ENCODE results near the gene EPB41L3.

The EPB41L3 gene

DNA sequence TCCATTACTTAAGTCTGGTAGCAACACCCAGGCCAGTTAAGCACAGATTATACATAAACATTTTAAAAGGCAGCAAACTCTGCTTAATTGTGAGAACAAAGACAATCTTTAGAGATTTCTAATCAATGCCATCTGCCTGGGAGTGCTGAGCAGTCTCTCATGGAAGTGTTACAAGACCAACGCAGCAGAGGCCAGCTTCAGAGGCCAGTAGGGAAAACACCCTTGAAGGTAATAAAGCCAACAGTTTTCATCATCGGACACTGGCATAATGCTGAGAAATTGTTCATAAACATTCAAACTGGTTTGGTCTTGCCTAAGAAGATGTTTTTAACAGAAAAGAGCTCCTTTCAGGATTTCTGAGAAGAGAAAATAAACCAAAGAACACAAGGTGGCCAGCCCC, 35.0 kb downstream of the EPB41L3 start:
- no peaks in the 10 kb centered on the region for H3K79me2 ChIP-seq (ENCODE audit: low read length)

DNA sequence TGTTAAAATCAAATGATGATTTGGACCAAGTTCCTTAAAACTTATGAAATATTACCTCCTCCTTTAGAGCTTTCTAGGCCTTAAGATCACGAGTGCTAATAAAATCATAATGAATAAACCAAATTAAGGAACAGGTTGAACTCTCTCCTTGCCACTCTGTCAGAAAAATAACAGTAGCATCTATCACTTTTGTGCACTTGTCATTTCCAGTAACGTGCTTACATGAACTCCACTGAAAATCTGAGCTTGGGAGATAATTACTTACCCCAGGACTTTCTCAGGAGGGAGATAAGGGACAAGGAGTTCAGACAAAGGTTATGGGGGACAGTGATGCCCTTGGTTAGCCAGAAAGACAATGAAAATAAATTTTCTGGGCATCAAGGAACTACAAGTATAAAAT, 36.0 kb downstream of the EPB41L3 start:
- H4K20me1 ChIP-seq (ENCODE audit: insufficient read depth, low read length) = no peaks in the 10 kb centered on the region
- H3K4me3 ChIP-seq (ENCODE audit: low read length) = no peak overlapping the region
- no peak overlapping the region for H3K27ac ChIP-seq (ENCODE audit: low read length)
- H3K36me3 ChIP-seq (replicated peaks; ENCODE audit: low read depth, low read length) = no peaks in the 10 kb centered on the region
- no peak overlapping the region for H2AFZ ChIP-seq (ENCODE audit: low read depth, low read length)
- H3K4me1 ChIP-seq (ENCODE audit: low read length) = no peaks in the 10 kb centered on the region
- no peaks in the 10 kb centered on the region for H3K79me2 ChIP-seq (ENCODE audit: low read length)
- H3K9ac ChIP-seq (ENCODE audit: low read length) = no peak overlapping the region
- no peaks in the 10 kb centered on the region for H3K27me3 ChIP-seq (ENCODE audit: low read depth, low read length)
- H3K4me2 ChIP-seq (ENCODE audit: low read length) = no peak overlapping the region
- no peak for TF ChIP-seq EZH2phosphoT487 (IDR thresholded peaks at IDR 0.05; ENCODE audit: low read depth)
- TF ChIP-seq, protein P1, sequence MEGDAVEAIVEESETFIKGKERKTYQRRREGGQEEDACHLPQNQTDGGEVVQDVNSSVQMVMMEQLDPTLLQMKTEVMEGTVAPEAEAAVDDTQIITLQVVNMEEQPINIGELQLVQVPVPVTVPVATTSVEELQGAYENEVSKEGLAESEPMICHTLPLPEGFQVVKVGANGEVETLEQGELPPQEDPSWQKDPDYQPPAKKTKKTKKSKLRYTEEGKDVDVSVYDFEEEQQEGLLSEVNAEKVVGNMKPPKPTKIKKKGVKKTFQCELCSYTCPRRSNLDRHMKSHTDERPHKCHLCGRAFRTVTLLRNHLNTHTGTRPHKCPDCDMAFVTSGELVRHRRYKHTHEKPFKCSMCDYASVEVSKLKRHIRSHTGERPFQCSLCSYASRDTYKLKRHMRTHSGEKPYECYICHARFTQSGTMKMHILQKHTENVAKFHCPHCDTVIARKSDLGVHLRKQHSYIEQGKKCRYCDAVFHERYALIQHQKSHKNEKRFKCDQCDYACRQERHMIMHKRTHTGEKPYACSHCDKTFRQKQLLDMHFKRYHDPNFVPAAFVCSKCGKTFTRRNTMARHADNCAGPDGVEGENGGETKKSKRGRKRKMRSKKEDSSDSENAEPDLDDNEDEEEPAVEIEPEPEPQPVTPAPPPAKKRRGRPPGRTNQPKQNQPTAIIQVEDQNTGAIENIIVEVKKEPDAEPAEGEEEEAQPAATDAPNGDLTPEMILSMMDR (IDR thresholded peaks at IDR 0.05; ENCODE audit: low read depth, low read length) = no peak
- no peaks in the 10 kb centered on the region for H3K9me3 ChIP-seq (ENCODE audit: insufficient read depth, low read length)

More for the DNA sequence above, 35.0 kb downstream of the EPB41L3 start:
- Histone ChIP-seq H4K20me1 (ENCODE audit: insufficient read depth, low read length) (no peaks in the 10 kb centered on the region), H3K27ac (ENCODE audit: low read length) (no peak overlapping the region), H3K9me3 (ENCODE audit: insufficient read depth, low read length) (no peaks in the 10 kb centered on the region), H3K4me2 (ENCODE audit: low read length) (no peak overlapping the region), H2AFZ (ENCODE audit: low read depth, low read length) (no peak overlapping the region), H3K27me3 (ENCODE audit: low read depth, low read length) (no peaks in the 10 kb centered on the region), H3K4me3 (ENCODE audit: low read length) (no peak overlapping the region), H3K4me1 (ENCODE audit: low read length) (no peaks in the 10 kb centered on the region), H3K36me3 (replicated peaks; ENCODE audit: low read depth, low read length) (no peaks in the 10 kb centered on the region), H3K9ac (ENCODE audit: low read length) (no peak overlapping the region)
- TF ChIP-seq, protein P1 (IDR thresholded peaks at IDR 0.05; ENCODE audit: low read depth, low read length) = no peak
- TF ChIP-seq EZH2phosphoT487 (IDR thresholded peaks at IDR 0.05; ENCODE audit: low read depth) = no peak

DNA sequence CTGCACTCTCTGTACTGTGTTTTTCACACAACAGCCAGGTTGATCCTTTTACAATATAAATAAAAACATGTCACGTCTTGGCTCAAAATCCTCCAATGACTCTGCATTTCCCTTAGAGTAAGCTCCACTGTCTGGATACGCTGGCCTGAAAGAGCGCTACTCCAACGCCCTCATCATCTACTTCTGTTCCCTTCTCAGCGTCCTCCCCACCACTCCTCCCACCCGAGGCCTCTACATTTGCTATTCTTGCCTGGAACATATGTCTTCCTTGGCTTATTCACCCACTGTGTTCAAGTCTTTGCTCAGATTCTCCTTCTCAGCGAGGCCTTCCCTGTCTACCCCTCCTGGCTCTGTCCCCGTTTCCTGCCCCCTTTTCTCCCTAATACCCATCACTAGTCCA, 37.6 kb downstream of the EPB41L3 start:
- Histone ChIP-seq H3K27ac (ENCODE audit: low read length) (no peak overlapping the region), H3K36me3 (replicated peaks; ENCODE audit: low read depth, low read length) (no peaks in the 10 kb centered on the region), H4K20me1 (ENCODE audit: insufficient read depth, low read length) (no peaks in the 10 kb centered on the region), H3K4me2 (ENCODE audit: low read length) (no peak overlapping the region), H3K4me1 (ENCODE audit: low read length) (no peaks in the 10 kb centered on the region), H3K27me3 (ENCODE audit: low read depth, low read length) (no peaks in the 10 kb centered on the region), H3K9ac (ENCODE audit: low read length) (no peak overlapping the region), H2AFZ (ENCODE audit: low read depth, low read length) (no peak overlapping the region), H3K79me2 (ENCODE audit: low read length) (no peaks in the 10 kb centered on the region), H3K4me3 (ENCODE audit: low read length) (no peak overlapping the region), H3K9me3 (ENCODE audit: insufficient read depth, low read length) (no peaks in the 10 kb centered on the region)
- TF ChIP-seq EZH2phosphoT487 (IDR thresholded peaks at IDR 0.05; ENCODE audit: low read depth) = no peak
- TF ChIP-seq, protein P1 (IDR thresholded peaks at IDR 0.05; ENCODE audit: low read depth, low read length) = no peak

DNA sequence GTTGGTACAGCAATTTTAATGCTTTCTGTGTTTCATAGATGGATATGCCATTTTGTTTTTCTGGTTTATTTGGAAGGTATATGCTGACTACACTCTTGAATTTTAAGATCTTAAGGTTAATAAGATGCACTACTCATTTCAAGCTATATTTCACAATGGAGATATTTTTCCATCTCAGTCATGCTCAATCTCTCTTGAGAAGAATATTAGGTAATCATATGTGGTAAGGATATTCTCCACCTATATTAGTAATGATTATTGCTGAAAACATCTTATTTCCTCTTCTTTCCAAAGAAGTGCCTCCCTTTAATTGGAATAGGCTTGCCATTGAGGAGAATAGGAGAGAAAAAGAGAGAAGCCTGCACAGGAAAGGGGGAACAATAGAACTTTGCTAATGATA, 40.1 kb downstream of the EPB41L3 start:
- Histone ChIP-seq H3K9ac (ENCODE audit: low read length) (no peak overlapping the region), H3K4me2 (ENCODE audit: low read length) (no peak overlapping the region), H2AFZ (ENCODE audit: low read depth, low read length) (no peak overlapping the region), H3K27me3 (ENCODE audit: low read depth, low read length) (no peaks in the 10 kb centered on the region), H4K20me1 (ENCODE audit: insufficient read depth, low read length) (no peaks in the 10 kb centered on the region), H3K79me2 (ENCODE audit: low read length) (no peaks in the 10 kb centered on the region), H3K36me3 (replicated peaks; ENCODE audit: low read depth, low read length) (no peaks in the 10 kb centered on the region), H3K4me1 (ENCODE audit: low read length) (no peaks in the 10 kb centered on the region), H3K9me3 (ENCODE audit: insufficient read depth, low read length) (no peaks in the 10 kb centered on the region), H3K27ac (ENCODE audit: low read length) (no peak overlapping the region), H3K4me3 (ENCODE audit: low read length) (no peak overlapping the region)
- TF ChIP-seq, protein P1 (IDR thresholded peaks at IDR 0.05; ENCODE audit: low read depth, low read length) = no peak
- TF ChIP-seq EZH2phosphoT487 (IDR thresholded peaks at IDR 0.05; ENCODE audit: low read depth) = no peak

Measured in OCI-LY3 (cell line).